H9 (cell line): ENCODE results near the gene B3GNT4. TPM values are rescaled to one million over a fixed set of nuclear protein-coding genes. Genes with fewer than 3 reads are reported as not detected.
A peak's percentile ranks its signal among the peaks of the same experiment; 100 is the strongest.

ENCODE experiments used
- DNase-seq: peaks from one replicate; pipeline ENCODE4 v3.0.0-alpha.2; 2017
- H2AFZ ChIP-seq: one replicate; pipeline ENCODE4 v1.6.1; 2013; ENCODE audit warnings: mild to moderate bottlenecking, low read length, control low read depth, moderate library complexity
- H2AK5ac ChIP-seq: 2 replicates; pipeline ENCODE4 v1.6.1; 2013; ENCODE audit warnings: low read length, control low read depth, mixed read lengths; ENCODE audit not compliant: insufficient read length
- H2BK120ac ChIP-seq: one replicate; pipeline ENCODE4 v1.6.1; 2013; ENCODE audit warnings: low read depth, mild to moderate bottlenecking, low read length, control low read depth, inconsistent platforms; ENCODE audit not compliant: poor library complexity, severe bottlenecking
- H2BK12ac ChIP-seq: 2 replicates; pipeline ENCODE4 v1.6.1; 2013; ENCODE audit warnings: low read length, control low read depth, mixed read lengths, low read depth; ENCODE audit not compliant: insufficient read length
- H2BK15ac ChIP-seq: 2 replicates; pipeline ENCODE4 v1.6.1; 2013; ENCODE audit warnings: low read depth, low read length, control low read depth
- H2BK20ac ChIP-seq: one replicate; pipeline ENCODE4 v1.6.1; 2013; ENCODE audit warnings: low read depth, mild to moderate bottlenecking, low read length, control low read depth, inconsistent platforms; ENCODE audit not compliant: poor library complexity, severe bottlenecking
- H2BK5ac ChIP-seq: 2 replicates; pipeline ENCODE4 v1.6.1; 2013; ENCODE audit warnings: low read length, control low read depth, mixed read lengths; ENCODE audit not compliant: insufficient read length
- H3K14ac ChIP-seq: 2 replicates; pipeline ENCODE4 v1.6.1; 2013; ENCODE audit warnings: low read length, control low read depth; ENCODE audit not compliant: insufficient read depth
- H3K18ac ChIP-seq: 2 replicates; pipeline ENCODE4 v1.6.1; 2013; ENCODE audit warnings: low read depth, mild to moderate bottlenecking, mixed read lengths, low read length, control low read depth; ENCODE audit not compliant: insufficient read length
- H3K23ac ChIP-seq: 2 replicates; pipeline ENCODE4 v1.6.1; 2013; ENCODE audit warnings: low read length, control low read depth, mixed read lengths, low read depth; ENCODE audit not compliant: insufficient read length
- H3K23me2 ChIP-seq: 2 replicates; pipeline ENCODE4 v1.6.1; 2013; ENCODE audit warnings: low read depth, mild to moderate bottlenecking, mixed read lengths, low read length, control low read depth; ENCODE audit not compliant: insufficient read length, poor library complexity, severe bottlenecking
- H3K27ac ChIP-seq: 2 replicates; pipeline ENCODE4 v1.5.1; 2013; ENCODE audit warnings: low read length, control low read depth, mixed read lengths, low read depth; ENCODE audit not compliant: insufficient read length
- H3K27me3 ChIP-seq: 2 replicates; pipeline ENCODE4 v1.6.1; 2013; ENCODE audit warnings: low read length, control low read depth, inconsistent platforms; ENCODE audit not compliant: insufficient read depth
- H3K4ac ChIP-seq: 2 replicates; pipeline ENCODE4 v1.6.1; 2013; ENCODE audit warnings: low read depth, mild to moderate bottlenecking, control low read depth, inconsistent platforms, low read length, moderate library complexity
- H3K4me1 ChIP-seq: 2 replicates; pipeline ENCODE4 v1.6.1; 2013; ENCODE audit warnings: low read length, control low read depth, inconsistent platforms; ENCODE audit not compliant: insufficient read depth
- H3K4me2 ChIP-seq: 2 replicates; pipeline ENCODE4 v1.6.1; 2013; ENCODE audit warnings: low read length, control low read depth, mixed read lengths; ENCODE audit not compliant: insufficient read length, insufficient read depth
- H3K56ac ChIP-seq: 2 replicates; pipeline ENCODE4 v1.6.1; 2013; ENCODE audit warnings: low read depth, mild to moderate bottlenecking, mixed read lengths, low read length, control low read depth; ENCODE audit not compliant: insufficient read length
- H3K79me1 ChIP-seq: 2 replicates; pipeline ENCODE4 v1.6.1; 2013; ENCODE audit warnings: low read depth, mild to moderate bottlenecking, moderate library complexity, low read length, control low read depth, inconsistent platforms; ENCODE audit not compliant: insufficient read depth, poor library complexity, severe bottlenecking
- H3K79me2 ChIP-seq: 2 replicates; pipeline ENCODE4 v1.6.1; 2013; ENCODE audit warnings: low read length, control low read depth, inconsistent platforms; ENCODE audit not compliant: insufficient read depth
- H3K9ac ChIP-seq: 2 replicates; pipeline ENCODE4 v1.6.1; 2013; ENCODE audit warnings: low read length, control low read depth, mixed read lengths; ENCODE audit not compliant: insufficient read length; ENCODE audit errors: extremely low read depth
- H3K9me3 ChIP-seq: one replicate; pipeline ENCODE4 v1.6.1; 2013; ENCODE audit warnings: low read depth, low read length, inconsistent platforms; ENCODE audit not compliant: control insufficient read depth
- H3T11ph ChIP-seq: one replicate; pipeline ENCODE4 v1.6.1; 2013; ENCODE audit warnings: mild to moderate bottlenecking, low read length, control low read depth, inconsistent platforms
- H4K20me1 ChIP-seq: one replicate; pipeline ENCODE4 v1.6.1; 2013; ENCODE audit not compliant: control insufficient read depth, insufficient read length, insufficient read depth
- H4K5ac ChIP-seq: 2 replicates; pipeline ENCODE4 v1.6.1; 2013; ENCODE audit warnings: low read depth, mild to moderate bottlenecking, mixed read lengths, low read length, control low read depth; ENCODE audit not compliant: insufficient read length
- H4K8ac ChIP-seq: replicated peaks from 2 replicates; pipeline ENCODE4 v1.6.1; 2013; ENCODE audit warnings: low read length, control low read depth, mixed read lengths, low read depth; ENCODE audit not compliant: insufficient read length
- H4K91ac ChIP-seq: 2 replicates; pipeline ENCODE4 v1.6.1; 2013; ENCODE audit warnings: low read depth, mild to moderate bottlenecking, moderate library complexity, mixed read lengths, low read length, control low read depth; ENCODE audit not compliant: insufficient read length
- H3K27ac Mint-ChIP-seq, 3 experiments: 2 replicates in 2 of 3; 3 replicates in 1 of 3; pipeline ENCODE4 v1.8.0; 2020 to 2021; ENCODE audit warnings: mixed read lengths in 3 of 3, mild to moderate bottlenecking in 1 of 3, moderate library complexity in 1 of 3
- H3K27me3 Mint-ChIP-seq: 2 replicates; pipeline ENCODE4 v1.8.0; 2021; ENCODE audit warnings: low read depth, mild to moderate bottlenecking, moderate library complexity, mixed read lengths
- H3K36me3 Mint-ChIP-seq, 3 experiments: 2 replicates in 2 of 3; 3 replicates in 1 of 3; pipeline ENCODE4 v1.8.0; 2020 to 2021; ENCODE audit warnings: low read depth in 3 of 3, mixed read lengths in 3 of 3; ENCODE audit not compliant: insufficient read depth in 1 of 3
- H3K4me1 Mint-ChIP-seq, 2 experiments: 2 replicates each; pipeline ENCODE4 v1.8.0; 2020; ENCODE audit warnings: mixed read lengths in 2 of 2
- H3K4me3 Mint-ChIP-seq, 2 experiments: 2 replicates in 1 of 2; 3 replicates in 1 of 2; pipeline ENCODE4 v1.8.0; 2020 to 2021; ENCODE audit warnings: mild to moderate bottlenecking in 2 of 2, mixed read lengths in 2 of 2, moderate library complexity in 1 of 2
- H3K9me3 Mint-ChIP-seq, 2 experiments: 2 replicates in 1 of 2; 3 replicates in 1 of 2; pipeline ENCODE4 v1.8.0; 2020; ENCODE audit warnings: mild to moderate bottlenecking in 2 of 2, mixed read lengths in 2 of 2, moderate library complexity in 1 of 2
- whole genome bisulfite sequencing: extraction: QIAGEN DNeasy Blood & Tissue Kit; methylation state at CpG from one replicate; pipeline ENCODE4 v1.1.7; 2013; ENCODE audit warnings: missing lambda C conversion rate, low lambda C conversion rate, mixed read lengths; ENCODE audit not compliant: insufficient read length; ENCODE audit errors: extremely low coverage; 5-methylcytosine and 5-hydroxymethylcytosine counted together
- total RNA-seq: library from RNA; stranded (reverse); gene quantifications from 2 replicates; pipeline ENCODE4 v1.2.1, GENCODE V29; 2021
- TF ChIP-seq, protein P1 (sequence below): fragments of 200-600 bp; sonication (generic); conservative IDR thresholded peaks from 3 replicates; pipeline ENCODE4 v1.8.0; 2021; ENCODE audit warnings: antibody characterized with exemption, mild to moderate bottlenecking

Gene B3GNT4
- total RNA-seq, 1 experiment from 2014 or later, result 1.0 TPM

GRCh38 chr12:122159882-122160281 is 43.6 kb upstream of the B3GNT4 start:
- Histone ChIP-seq H2AFZ (no peak overlapping the region), H4K91ac (no peak overlapping the region), H3K9me3 (no peaks in the 10 kb centered on the region), H3K18ac (no peak overlapping the region), H4K5ac (no peak overlapping the region), H3K79me2 (no peaks in the 10 kb centered on the region), H3K27ac (no peak overlapping the region), H3K79me1 (no peaks in the 10 kb centered on the region), H3K23ac (no peak overlapping the region), H3K14ac (no peak overlapping the region), H4K8ac (no peak overlapping the region), H3K4me2 (no peak overlapping the region), H2BK120ac (no peak overlapping the region), H2BK5ac (no peak overlapping the region), H2BK12ac (no peak overlapping the region), H3K9ac (no peak overlapping the region), H3K23me2 (no peaks in the 10 kb centered on the region), H3K4me1 (no peaks in the 10 kb centered on the region), H3K27me3 (no peaks in the 10 kb centered on the region), H3T11ph (no peak overlapping the region), H3K56ac (no peak overlapping the region), H2BK20ac (no peak overlapping the region), H4K20me1 (no peaks in the 10 kb centered on the region), H3K4ac (no peak overlapping the region), H2BK15ac (no peak overlapping the region), H2AK5ac (no peak overlapping the region)
- no CpG with 5 or more reads among the region's 4 CpGs for WGBS
- peaks cover 8% of the 10 kb centered on the region in 2 experiments for H3K4me1 Mint-ChIP-seq
- H3K9me3 Mint-ChIP-seq, result no peaks in the 10 kb centered on the region
- TF ChIP-seq, protein P1, sequence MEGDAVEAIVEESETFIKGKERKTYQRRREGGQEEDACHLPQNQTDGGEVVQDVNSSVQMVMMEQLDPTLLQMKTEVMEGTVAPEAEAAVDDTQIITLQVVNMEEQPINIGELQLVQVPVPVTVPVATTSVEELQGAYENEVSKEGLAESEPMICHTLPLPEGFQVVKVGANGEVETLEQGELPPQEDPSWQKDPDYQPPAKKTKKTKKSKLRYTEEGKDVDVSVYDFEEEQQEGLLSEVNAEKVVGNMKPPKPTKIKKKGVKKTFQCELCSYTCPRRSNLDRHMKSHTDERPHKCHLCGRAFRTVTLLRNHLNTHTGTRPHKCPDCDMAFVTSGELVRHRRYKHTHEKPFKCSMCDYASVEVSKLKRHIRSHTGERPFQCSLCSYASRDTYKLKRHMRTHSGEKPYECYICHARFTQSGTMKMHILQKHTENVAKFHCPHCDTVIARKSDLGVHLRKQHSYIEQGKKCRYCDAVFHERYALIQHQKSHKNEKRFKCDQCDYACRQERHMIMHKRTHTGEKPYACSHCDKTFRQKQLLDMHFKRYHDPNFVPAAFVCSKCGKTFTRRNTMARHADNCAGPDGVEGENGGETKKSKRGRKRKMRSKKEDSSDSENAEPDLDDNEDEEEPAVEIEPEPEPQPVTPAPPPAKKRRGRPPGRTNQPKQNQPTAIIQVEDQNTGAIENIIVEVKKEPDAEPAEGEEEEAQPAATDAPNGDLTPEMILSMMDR, result peak; percentile 42; the same call in 2 of the 3 replicates
- no peak overlapping the region for H3K4me3 Mint-ChIP-seq
- peaks cover 3% of the 10 kb centered on the region for H3K27me3 Mint-ChIP-seq
- DNase-seq, result no peak
- no peak overlapping the region for H3K27ac Mint-ChIP-seq
- no peaks in the 10 kb centered on the region for H3K36me3 Mint-ChIP-seq
